Heart left ventricle (tissue), 13 donors: ENCODE measurements around the gene VWA5B1.

Experiments
- POLR2A ChIP-seq, 2 donors: fragments of 450-650 bp; IDR thresholded peaks; one replicate each; pipeline ENCODE4 v1.6.1; 2017; ENCODE audit warnings: antibody characterized with exemption in 2 of 2, mild to moderate bottlenecking in 2 of 2, moderate library complexity in 2 of 2
- TF ChIP-seq, protein P1 (sequence below), 12 donors: fragments of 200-600 bp; sonication (generic) in 4 of 12; IDR thresholded peaks; one replicate each; pipeline versions ENCODE4 v1.5.0 to v1.8.0; 2018 to 2022; ENCODE audit warnings: antibody characterized with exemption in 12 of 12, mild to moderate bottlenecking in 5 of 12
- donor health status: ischemic (EF 13 %, LVEDD 7.1; RV severe dilation, severe dysfunction).
- donor health status: DM: no; HTN: yes; CAD: no.
- donor health status: DM: no; HTN: no; CAD: no.
- donor health status: ischemic (EF 25% LVEDD 6.9; RV normal size, moderate dysfunction).
- donor health status: ischemic (EF 25% LVEDD 5.7; RV mildly dilated, moderate dysfunction).
- donor health status: ischemic (EF 35%, LVEDD 5.7; RV mildly dilated, moderate dysfunction).
- donor health status: nonischemic (EF 11% LVEDD 7.7; RV severe dilation, severe dysfunction).
- donor health status: DM: yes; HTN: yes; CAD: no.
- donor health status: PGD.
- donor health status: ischemic (EF 29% LVEDD 5.4; RV normal size, mild dysfunction).
- donor health status: nonischemic (EF 23%, LVEDD 6.1; RV moderate dilation, normal function).

DNA sequence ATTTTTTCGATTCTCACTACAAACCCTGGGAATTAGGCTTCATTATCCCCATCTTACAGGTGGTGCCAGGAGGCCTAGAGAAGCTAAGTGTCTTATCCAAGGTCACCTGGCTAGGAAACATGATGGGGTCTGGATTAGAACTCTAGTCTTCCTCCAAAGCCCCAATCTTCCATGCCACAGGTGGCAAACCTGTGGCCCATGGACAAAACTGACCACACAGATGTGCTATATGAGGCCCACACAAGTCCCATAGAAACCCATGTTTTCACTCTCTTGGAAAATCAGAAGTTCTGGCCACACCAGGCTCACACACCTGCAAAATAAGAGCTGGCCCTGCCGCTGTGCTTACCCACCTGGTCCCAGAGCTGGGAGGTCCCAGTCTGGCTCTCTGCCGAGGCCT, 21.6 kb downstream of the VWA5B1 start:
- TF ChIP-seq, protein P1, sequence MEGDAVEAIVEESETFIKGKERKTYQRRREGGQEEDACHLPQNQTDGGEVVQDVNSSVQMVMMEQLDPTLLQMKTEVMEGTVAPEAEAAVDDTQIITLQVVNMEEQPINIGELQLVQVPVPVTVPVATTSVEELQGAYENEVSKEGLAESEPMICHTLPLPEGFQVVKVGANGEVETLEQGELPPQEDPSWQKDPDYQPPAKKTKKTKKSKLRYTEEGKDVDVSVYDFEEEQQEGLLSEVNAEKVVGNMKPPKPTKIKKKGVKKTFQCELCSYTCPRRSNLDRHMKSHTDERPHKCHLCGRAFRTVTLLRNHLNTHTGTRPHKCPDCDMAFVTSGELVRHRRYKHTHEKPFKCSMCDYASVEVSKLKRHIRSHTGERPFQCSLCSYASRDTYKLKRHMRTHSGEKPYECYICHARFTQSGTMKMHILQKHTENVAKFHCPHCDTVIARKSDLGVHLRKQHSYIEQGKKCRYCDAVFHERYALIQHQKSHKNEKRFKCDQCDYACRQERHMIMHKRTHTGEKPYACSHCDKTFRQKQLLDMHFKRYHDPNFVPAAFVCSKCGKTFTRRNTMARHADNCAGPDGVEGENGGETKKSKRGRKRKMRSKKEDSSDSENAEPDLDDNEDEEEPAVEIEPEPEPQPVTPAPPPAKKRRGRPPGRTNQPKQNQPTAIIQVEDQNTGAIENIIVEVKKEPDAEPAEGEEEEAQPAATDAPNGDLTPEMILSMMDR (IDR thresholded peaks at IDR 0.05), result no peak
- no peak for TF ChIP-seq POLR2A (IDR thresholded peaks at IDR 0.05)
